Fibroblast of pulmonary artery (primary cell): Measurements from ENCODE around the gene AUTS2.

Source experiments
- DNase-seq: peaks from one replicate; pipeline ENCODE4 v3.0.0-alpha.2; 2010; ENCODE audit warnings: low read depth
- H3K4me3 ChIP-seq: replicated peaks from 2 replicates; pipeline ENCODE4 v1.5.1; 2011; ENCODE audit warnings: low read depth, mild to moderate bottlenecking, control low read depth, low read length, moderate library complexity
- TF ChIP-seq, protein P1 (sequence below): IDR thresholded peaks from 2 replicates; pipeline ENCODE4 v1.5.1; 2011; ENCODE audit warnings: mild to moderate bottlenecking, control low read depth, low read length, inconsistent platforms; ENCODE audit errors: missing control alignments

AUTS2 gene

GRCh38 chr7:70720191-70720873, 1122.1 kb downstream of the AUTS2 start:
- TF ChIP-seq, protein P1, sequence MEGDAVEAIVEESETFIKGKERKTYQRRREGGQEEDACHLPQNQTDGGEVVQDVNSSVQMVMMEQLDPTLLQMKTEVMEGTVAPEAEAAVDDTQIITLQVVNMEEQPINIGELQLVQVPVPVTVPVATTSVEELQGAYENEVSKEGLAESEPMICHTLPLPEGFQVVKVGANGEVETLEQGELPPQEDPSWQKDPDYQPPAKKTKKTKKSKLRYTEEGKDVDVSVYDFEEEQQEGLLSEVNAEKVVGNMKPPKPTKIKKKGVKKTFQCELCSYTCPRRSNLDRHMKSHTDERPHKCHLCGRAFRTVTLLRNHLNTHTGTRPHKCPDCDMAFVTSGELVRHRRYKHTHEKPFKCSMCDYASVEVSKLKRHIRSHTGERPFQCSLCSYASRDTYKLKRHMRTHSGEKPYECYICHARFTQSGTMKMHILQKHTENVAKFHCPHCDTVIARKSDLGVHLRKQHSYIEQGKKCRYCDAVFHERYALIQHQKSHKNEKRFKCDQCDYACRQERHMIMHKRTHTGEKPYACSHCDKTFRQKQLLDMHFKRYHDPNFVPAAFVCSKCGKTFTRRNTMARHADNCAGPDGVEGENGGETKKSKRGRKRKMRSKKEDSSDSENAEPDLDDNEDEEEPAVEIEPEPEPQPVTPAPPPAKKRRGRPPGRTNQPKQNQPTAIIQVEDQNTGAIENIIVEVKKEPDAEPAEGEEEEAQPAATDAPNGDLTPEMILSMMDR, result no peak
- no peak overlapping the region for H3K4me3 ChIP-seq
- no peak for DNase-seq

DNA sequence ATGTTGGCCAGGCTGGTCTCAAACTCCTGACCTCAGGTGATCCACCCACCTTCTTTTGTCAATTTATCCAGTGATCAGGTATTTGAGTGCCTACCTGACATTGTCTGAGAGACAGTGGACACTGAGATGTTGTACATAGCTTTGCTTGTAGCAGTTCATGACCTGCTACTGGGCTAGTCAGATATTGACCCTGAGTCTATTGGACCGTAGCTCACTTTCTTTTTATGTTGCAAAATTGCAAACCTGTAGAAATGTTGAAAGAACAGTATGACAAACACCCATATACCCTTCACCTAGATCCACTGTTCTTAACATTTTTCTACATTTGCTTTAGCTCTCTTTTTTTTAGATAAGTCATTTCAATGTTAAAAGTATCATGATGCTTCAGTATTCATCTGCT, 1123.2 kb downstream of the AUTS2 start:
- no peak for DNase-seq
- TF ChIP-seq, protein P1, result no peak
- H3K4me3 ChIP-seq, result no peak overlapping the region

GRCh38 chr7:70723339-70723738, 1125.1 kb downstream of the AUTS2 start:
- no peak overlapping the region for H3K4me3 ChIP-seq
- TF ChIP-seq, protein P1, result no peak
- no peak for DNase-seq

GRCh38 chr7:70725448-70725847, 1127.2 kb downstream of the AUTS2 start:
- H3K4me3 ChIP-seq, result no peak overlapping the region
- no peak for DNase-seq
- TF ChIP-seq, protein P1, result no peak

DNA sequence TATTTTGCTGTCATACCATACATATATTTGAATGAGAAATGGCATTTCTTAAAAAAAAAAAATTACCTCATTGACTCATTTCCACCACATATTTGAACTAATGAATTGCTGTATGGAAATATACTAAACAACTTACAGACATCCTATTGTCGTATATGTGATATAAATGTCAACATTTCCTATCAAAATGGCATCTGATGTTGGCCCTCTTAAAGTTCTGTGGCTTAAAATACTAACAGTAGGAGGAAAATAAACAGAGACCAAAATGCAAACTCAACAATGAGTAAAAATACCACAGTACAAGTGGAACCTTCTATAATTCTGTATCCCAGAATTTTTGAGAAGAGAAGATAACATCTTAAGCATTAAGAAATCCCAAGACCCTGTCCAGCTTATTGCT, 1128.0 kb downstream of the AUTS2 start:
- TF ChIP-seq, protein P1, result no peak
- DNase-seq, result no peak
- no peak overlapping the region for H3K4me3 ChIP-seq

DNA sequence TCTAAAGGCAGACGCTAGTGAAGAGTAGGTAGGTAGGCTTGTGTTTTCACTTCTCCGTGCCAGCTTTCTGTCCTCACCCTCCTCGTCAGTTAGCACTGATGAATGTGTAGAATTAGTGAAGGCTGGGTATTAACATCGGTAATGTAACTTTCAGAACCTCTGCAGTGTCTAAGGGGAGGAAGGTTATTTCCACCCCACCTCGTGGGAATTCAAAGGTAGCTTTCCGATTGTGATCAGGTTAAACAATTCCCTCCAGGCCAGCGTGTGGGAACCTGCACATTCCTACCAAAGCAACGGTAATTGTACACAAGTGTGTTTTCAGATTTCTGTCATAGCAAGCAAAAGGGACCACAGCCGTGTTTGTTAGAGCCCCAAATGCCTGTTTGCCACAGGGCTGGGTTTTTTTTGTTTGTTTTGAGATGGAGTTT, 1128.7 kb downstream of the AUTS2 start:
- TF ChIP-seq, protein P1, result no peak
- DNase-seq, result no peak
- no peak overlapping the region for H3K4me3 ChIP-seq

GRCh38 chr7:70727861-70728260, 1129.6 kb downstream of the AUTS2 start:
- TF ChIP-seq, protein P1, result no peak
- H3K4me3 ChIP-seq, result no peak overlapping the region
- no peak for DNase-seq
